Hematopoietic multipotent progenitor cell treated with erythropoietin and hydrocortisone succinate and interleukin-3 and kit ligand, for 15 days (in vitro differentiated cells): Measurements from ENCODE around the gene SRGAP1.
"Not testable (repeated sequence)": the region's sequence is repeated elsewhere in the genome, so short reads cannot be mapped to it uniquely, and the experiment has no call there.

ENCODE experiments used
- DNase-seq: peaks from one replicate; pipeline ENCODE4 v3.0.0-alpha.2; 2015; ENCODE audit warnings: low spot score

Gene SRGAP1

GRCh38 chr12:63869656-63870055 is 25.2 kb downstream of the SRGAP1 start:
- DNase-seq, result no peak

GRCh38 chr12:63870838-63871237 is 26.3 kb downstream of the SRGAP1 start:
- no peak for DNase-seq

- no peak for DNase-seq
Observed at GRCh38 chr12:63874897-63875480, 30.5 kb downstream of the SRGAP1 start.

- no peak for DNase-seq
Observed at GRCh38 chr12:63875703-63876102, 31.2 kb downstream of the SRGAP1 start.

GRCh38 chr12:63876980-63877379 is 32.5 kb downstream of the SRGAP1 start:
- no peak for DNase-seq

GRCh38 chr12:63877693-63878092 is 33.2 kb downstream of the SRGAP1 start:
- no peak for DNase-seq

GRCh38 chr12:63880235-63880634 is 35.7 kb downstream of the SRGAP1 start:
- not testable (repeated sequence) for DNase-seq

- no peak for DNase-seq
Observed at GRCh38 chr12:63880742-63881263, 36.3 kb downstream of the SRGAP1 start.

GRCh38 chr12:63882844-63883243 is 38.3 kb downstream of the SRGAP1 start:
- DNase-seq, result no peak

- DNase-seq, result no peak
Observed at GRCh38 chr12:63885401-63885800, 40.9 kb downstream of the SRGAP1 start.

- DNase-seq, result no peak
Observed at GRCh38 chr12:63888908-63889635, 44.6 kb downstream of the SRGAP1 start.

- no peak for DNase-seq
Observed at GRCh38 chr12:63889721-63890509, 45.4 kb downstream of the SRGAP1 start.

- no peak for DNase-seq
Observed at GRCh38 chr12:63893170-63893569, 48.7 kb downstream of the SRGAP1 start.

- no peak for DNase-seq
Observed at GRCh38 chr12:63894132-63894531, 49.6 kb downstream of the SRGAP1 start.

GRCh38 chr12:63895841-63896240 is 51.3 kb downstream of the SRGAP1 start:
- DNase-seq, result no peak

GRCh38 chr12:63897931-63898330 is 53.4 kb downstream of the SRGAP1 start:
- DNase-seq, result no peak

- DNase-seq, result no peak
Observed at GRCh38 chr12:63898764-63899337, 54.4 kb downstream of the SRGAP1 start.

- no peak for DNase-seq
Observed at GRCh38 chr12:63899396-63899795, 54.9 kb downstream of the SRGAP1 start.

GRCh38 chr12:63900922-63901793 is 56.7 kb downstream of the SRGAP1 start:
- no peak for DNase-seq

GRCh38 chr12:63904653-63905052 is 60.2 kb downstream of the SRGAP1 start:
- no peak for DNase-seq

- DNase-seq, result no peak
Observed at GRCh38 chr12:63905544-63905943, 61.0 kb downstream of the SRGAP1 start.
